IPS DF 4.7 (cell line): ENCODE measurements around the gene RBM27.
"Not testable (repeated sequence)": the region's sequence is repeated elsewhere in the genome, so short reads cannot be mapped to it uniquely, and the experiment has no call there.

Experiments
- DNase-seq: peaks from one replicate; pipeline ENCODE4 v3.0.0-alpha.2; 2013; ENCODE audit warnings: low spot score; ENCODE audit errors: extremely low read depth

The RBM27 gene, protein sequence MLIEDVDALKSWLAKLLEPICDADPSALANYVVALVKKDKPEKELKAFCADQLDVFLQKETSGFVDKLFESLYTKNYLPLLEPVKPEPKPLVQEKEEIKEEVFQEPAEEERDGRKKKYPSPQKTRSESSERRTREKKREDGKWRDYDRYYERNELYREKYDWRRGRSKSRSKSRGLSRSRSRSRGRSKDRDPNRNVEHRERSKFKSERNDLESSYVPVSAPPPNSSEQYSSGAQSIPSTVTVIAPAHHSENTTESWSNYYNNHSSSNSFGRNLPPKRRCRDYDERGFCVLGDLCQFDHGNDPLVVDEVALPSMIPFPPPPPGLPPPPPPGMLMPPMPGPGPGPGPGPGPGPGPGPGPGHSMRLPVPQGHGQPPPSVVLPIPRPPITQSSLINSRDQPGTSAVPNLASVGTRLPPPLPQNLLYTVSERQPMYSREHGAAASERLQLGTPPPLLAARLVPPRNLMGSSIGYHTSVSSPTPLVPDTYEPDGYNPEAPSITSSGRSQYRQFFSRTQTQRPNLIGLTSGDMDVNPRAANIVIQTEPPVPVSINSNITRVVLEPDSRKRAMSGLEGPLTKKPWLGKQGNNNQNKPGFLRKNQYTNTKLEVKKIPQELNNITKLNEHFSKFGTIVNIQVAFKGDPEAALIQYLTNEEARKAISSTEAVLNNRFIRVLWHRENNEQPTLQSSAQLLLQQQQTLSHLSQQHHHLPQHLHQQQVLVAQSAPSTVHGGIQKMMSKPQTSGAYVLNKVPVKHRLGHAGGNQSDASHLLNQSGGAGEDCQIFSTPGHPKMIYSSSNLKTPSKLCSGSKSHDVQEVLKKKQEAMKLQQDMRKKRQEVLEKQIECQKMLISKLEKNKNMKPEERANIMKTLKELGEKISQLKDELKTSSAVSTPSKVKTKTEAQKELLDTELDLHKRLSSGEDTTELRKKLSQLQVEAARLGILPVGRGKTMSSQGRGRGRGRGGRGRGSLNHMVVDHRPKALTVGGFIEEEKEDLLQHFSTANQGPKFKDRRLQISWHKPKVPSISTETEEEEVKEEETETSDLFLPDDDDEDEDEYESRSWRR

DNA sequence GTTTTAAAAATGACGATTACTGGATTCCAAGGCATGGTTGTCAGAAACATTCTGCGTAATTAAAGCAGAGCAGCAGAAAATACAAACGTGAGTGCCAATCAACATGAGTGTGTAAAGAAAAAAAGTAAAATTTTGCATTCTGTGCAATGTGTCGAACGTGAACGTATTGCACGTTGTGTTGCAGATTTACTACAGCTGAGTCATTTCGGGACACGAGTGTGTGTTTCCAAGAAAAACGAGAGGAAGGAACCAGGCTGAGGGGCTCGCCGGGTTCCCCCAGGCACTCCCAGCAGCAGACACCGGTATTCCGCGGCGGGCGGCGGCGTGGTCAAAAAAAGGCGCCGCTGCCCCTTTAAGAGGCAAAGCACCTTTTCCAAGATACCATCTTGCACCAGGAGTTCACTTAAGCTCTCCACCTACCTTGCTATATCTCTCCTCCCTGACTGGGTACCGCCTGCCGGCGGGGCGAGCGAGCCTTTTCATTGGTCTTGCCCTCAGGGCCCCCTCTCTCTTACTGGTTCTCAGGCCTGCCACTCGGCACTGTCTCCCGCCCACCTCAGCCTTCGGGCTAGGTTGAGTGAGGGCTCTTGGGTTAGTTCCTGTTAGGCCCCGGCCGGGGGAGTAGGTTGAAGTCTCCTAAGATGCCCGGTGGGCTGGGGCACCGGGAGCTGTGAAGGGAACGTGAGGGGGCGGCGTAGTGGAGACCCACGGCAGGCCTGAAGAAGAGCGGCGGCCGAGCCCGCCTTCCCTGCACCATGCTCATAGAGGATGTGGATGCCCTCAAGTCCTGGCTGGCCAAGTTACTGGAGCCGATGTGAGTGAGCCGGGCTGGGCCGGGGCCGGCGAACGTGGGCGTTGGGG is at the start of gene RBM27:
Gene RBM27, plus strand, starts transcription at position 595 of the 861 bp plus-strand sequence. Its CDS starts 161 bp downstream, at position 756.
- peak; percentile 93 for DNase-seq

DNA sequence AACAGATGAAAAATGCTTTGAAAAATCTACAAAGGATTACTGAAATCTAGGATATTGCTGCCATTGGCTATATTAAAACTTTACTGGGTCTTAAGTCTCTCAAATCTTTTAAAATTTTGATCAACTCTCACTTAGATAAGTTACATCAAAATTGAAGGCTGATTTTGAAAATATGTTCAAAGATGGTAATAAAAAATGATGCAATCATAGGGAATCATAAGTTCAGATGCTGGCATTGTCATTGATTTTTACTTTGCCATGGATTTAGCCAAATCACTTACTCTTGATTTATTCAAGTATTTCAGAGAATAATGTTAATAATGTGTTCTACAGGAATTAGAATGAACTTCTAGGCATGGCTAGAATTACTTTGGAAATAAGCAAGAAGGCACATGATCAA is 45.1 kb upstream of the RBM27 start:
- DNase-seq = no peak

DNA sequence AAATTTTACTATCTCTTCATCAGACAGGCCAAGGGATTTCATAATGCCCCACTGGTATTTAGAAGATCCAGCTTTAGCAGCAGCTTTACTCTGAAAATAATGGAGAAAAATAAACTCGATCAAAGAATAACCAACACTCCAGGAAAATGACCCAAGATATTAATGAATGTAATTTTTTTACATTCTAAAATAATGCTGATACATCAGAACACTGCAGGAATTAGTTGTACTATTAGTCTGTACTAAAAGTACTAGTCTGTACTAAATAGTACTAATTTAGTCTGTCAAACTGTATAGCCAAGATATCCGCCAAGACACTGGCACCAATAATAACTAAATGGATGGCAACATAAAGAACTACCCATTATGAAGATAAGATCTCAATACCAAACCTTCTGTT is 39.0 kb upstream of the RBM27 start:
- no peak for DNase-seq

DNA sequence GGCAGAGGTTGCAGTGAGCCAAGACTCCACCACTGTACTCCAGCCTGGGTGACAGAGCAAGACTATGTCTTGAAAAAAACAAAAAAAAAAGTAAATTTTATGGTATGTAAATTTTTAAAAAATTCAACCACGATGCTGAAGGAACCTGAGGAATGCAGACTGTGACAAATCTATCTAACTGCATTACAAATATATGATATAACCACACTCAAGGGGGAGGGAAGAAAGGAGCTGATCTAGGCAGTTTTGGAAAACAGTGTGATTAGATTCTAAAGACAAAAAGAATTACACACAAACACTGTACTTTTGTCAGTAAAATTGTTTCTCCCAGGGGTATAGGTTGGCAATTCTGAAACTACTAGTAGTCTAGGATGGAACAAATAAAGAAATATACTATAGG is 37.9 kb upstream of the RBM27 start:
- DNase-seq = no peak

DNA sequence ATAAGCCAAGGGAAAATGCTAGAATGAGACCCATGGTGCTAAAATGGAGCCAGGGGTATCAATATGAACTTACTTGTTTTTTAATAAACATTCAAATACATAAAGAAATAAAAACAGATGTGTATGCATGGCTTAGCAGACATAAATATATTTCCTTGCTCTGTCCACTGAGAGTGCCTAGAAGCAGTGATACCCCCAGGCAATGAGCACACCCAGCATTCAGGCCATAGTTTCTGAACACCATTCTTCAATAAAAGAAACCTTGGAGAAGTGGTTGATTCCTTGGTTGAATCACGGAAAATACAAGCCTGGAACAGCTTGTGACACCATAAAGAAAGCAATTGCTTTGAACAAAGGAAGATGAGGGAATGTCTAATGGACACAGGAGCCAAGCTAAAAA is 37.5 kb upstream of the RBM27 start:
- no peak for DNase-seq

DNA sequence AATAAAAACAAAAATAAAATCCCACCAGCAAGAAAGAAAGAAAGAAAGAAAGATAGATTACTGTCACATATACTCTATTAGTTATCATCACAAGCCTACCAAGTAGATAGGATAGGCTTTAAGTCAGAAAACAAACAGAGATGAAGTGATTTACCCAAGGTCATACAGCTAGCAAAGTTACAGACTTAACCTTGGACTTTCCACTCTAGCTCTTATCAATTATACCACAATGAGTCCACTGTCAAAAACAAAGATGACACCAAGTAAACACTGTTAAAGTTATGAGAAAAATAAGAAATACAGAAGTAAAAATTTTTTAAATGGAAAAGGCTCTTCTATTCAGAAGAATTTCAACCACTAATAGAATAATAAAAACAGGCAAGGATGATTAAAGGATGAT is 34.3 kb upstream of the RBM27 start:
- no peak for DNase-seq

DNA sequence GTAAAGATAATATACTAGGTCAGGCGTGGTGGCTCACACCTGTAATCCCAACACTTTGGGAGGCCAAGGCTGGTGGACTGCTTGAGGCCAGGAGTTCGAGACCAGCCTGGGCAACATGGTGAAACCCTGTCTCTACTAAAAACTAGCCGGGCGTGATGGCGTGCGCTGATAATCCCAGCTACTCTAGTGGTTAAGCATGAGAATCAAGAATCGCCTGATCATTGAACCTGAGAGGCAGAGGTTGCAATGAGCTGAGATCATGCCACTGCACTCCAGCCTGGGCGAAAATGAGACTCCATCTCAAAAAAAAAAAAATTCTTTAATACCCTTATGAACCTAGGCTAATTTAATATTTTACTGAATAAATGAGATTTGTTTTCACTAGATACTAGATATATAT is 30.4 kb upstream of the RBM27 start:
- not testable (repeated sequence) for DNase-seq

DNA sequence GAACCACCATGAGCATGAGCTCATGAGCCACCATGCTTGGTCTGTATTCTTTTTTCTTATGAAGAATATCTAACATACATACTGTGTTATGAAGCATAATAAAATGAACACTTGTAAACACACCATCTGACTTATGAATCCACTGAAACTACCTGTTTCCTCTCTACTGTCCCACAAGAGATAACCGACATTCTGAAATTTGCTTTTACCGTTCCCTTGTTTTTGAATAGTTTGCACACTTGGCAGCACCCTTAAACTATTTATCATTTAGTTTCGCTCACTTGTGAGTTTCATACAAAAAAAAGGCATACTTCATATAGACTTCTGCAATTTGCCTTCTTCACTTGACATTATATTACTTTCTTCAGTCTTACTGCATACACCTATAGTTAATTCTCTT is 29.8 kb upstream of the RBM27 start:
- no peak for DNase-seq

DNA sequence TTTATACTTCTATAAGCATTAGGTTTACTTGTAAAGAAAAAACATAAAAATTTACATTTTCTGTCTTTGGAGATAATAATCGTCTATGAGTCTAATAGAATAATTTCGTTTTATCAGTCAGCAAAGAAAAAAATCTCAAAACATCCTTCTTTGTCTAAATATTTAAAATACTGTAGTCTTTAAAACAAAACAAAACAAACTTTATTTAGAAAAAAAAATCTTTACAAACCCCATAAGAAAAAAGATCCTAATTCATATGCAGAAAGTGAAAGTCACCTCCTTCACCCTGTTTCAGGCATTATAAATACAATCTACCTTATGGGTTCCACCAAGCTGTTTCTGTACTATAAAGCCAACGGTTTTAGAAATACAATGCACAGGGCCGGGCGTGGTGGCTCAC is 26.6 kb upstream of the RBM27 start:
- no peak for DNase-seq

DNA sequence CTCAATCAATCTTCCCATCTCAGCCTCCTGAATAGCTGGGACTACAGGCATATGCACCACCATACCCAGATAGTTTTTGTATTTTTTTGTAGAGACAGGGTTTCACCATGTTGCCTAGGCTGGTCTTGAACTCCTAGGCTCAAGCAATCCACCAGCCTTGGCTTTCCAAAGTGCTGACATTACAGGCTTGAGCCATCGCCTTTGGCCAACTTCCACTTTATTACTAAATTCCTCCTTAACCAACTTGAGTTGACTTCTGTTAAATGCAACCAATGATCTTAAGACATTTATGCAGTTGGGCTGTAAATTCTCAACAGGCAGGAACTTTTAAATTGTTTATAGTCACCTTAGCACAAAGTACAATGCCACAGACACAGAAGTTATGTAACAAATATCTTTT is 23.7 kb upstream of the RBM27 start:
- no peak for DNase-seq

DNA sequence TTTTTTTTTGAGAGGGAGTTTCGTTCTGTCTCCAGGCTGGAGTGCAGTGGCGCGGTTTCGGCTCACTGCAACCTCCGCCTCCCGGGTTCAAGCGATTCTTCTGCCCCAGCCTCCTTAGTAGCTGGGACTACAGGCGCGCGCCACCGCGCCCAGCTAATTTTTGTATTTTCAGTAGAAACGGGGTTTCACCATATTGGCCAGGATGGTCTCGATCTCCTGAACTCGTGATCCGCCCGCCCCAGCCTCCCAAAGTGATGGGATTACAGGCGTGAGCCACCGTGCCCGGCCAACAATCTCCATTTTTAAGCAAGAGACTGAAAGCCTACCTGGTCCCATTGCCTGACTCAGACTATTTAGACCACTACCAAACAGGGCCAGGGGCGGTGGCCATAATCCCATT is 20.0 kb upstream of the RBM27 start:
- not testable (repeated sequence) for DNase-seq

DNA sequence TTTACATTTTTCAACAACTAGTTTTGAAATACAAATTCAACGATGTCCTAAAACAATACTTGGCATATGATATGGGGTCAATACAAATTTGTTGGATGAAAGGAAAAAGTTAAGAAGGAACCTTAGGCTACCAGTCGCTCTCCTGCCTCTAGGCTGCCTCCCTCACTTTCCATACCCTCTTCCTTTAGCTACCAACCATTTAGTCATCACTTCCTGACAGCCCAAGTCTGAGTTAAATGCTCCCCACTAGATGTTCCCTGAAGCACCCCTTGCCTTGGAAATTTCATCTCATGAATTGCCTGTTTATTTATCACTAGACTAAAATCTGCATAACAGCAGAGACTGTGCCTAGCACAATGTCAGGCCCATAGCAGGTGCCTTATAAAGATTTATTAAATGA is 18.2 kb upstream of the RBM27 start:
- DNase-seq = no peak

DNA sequence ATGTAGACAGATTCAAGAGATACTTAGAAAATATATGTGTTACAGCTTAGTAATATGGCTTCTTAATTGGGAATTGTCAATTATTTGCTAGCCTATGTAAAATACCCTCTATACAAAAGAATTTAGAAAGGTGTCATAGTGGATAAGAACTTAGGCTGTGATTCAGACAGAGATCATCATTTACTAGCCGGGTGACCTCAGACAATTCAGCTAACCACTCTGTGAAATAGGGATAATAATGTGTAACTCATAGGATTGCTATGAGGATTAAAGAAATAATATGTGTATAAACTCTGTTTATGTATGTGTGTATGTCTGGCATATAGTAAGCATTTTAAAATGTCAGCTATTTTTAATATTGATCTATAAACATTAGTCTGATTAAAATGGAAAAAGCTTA is 15.0 kb upstream of the RBM27 start:
- DNase-seq = no peak

DNA sequence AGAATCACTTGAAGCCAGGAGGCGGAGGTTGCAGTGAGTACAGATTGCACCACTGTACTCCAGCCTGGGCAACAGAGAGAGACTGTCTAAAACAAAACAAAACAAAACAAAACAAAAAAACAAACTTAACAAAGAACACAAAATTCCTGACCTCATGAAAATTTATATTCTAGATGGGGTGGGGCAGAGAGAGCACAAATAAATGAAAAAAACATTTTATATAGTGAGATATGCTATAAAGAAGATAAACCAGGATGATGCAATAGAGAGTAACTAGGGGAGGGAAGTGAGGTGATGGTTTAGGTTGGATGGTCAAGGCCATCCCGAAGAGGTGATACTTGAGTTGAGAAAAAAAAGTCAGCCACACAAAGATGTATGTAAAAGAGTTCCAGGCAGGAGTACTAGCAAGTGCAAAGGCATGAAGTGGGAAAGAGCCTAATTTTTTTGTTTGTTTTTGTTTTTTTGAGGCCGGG is 10.8 kb upstream of the RBM27 start:
- DNase-seq = no peak

DNA sequence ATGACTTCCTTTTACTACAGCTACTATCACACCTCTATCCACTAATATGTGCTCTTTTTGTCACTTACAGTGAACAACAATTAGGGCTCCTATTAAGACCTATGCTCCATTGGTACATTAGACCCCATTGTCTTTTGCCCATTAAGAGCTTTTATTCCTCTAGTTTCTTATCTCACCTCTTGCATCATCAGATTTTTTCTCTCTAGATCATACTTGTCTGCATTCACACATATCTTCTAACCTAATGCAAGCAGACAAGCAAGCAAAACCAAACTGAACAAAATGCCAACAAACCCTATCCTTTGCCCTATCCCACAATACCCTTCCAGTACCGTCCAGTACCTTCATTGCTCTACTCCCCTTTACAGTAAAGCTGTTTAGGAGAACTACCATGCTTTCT is 10.1 kb upstream of the RBM27 start:
- no peak for DNase-seq

DNA sequence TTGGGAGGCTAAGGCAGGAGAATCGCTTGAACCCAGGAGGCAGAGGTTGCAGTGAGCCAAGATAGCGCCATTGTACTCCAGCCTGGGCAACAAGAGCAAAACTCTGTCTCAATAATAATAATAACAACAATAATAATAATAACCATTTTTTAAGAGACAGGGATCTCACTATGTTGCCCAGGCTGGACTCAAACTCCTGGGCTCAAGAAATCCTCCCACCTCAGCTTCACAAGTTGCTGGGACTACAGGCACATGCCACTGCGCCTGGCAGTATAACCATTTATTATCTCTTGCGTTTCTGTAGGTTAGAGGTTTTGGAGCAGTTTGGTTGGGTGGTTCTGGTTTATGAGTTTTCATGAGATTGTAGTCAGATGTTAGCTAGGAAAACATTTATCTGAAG is 8.4 kb upstream of the RBM27 start:
- not testable (repeated sequence) for DNase-seq

DNA sequence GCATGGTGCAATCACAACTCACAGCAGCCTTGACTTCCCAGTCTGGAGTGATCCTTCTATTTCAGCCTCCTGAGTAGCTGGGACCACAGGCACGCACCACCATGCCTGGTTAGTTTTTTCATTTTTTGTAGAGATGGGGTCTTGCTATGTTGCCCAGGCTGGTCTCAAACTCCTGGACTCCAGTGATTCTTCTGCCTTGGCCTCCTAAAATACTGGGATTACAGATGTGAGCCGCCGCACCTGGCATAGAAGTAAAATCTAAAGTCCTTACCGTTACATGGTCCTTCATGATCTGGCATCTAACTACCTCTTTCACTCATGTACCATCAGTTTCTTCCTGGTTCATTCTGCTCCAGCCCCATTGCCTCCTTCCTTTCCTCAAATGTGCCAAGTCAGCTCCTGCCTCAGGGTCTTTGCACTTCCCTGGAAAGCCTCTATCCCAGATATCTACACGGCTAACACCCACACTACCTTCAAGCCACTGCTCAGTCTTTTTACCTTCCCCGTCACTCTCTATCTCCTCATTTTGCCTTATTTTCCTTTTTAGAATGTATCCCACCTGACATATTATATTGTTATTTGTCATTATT is 6.9 kb upstream of the RBM27 start:
- DNase-seq = no peak

DNA sequence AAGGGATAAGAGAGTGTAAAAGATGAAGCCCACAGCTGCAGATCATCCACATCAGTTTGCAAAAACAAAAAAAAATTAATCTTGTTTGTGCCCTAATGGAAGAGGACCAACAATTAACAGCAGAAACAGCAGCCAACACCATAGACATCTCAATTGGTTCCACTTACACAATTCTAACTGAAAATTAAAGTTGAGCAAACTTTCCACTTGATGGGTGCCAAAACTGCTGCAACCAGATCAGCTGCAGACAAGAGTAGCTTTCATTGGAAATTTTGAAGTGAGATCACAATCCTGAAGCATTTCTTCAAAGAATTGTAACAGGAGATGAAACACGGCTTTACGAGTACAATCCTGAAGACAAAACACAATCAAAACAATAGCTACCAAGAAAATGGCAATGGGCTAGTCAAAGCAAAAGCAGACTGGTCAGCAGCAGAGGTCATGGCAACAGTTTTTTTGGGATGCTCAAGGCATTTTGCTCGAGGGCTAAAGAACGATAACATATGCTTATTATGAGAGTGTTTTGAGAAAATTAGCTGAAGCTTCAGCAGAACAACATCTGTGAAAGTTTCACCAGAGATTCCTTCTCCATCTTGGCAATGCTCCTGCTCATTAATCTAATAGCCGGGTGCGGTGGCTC is 4.1 kb upstream of the RBM27 start:
- DNase-seq = no peak

DNA sequence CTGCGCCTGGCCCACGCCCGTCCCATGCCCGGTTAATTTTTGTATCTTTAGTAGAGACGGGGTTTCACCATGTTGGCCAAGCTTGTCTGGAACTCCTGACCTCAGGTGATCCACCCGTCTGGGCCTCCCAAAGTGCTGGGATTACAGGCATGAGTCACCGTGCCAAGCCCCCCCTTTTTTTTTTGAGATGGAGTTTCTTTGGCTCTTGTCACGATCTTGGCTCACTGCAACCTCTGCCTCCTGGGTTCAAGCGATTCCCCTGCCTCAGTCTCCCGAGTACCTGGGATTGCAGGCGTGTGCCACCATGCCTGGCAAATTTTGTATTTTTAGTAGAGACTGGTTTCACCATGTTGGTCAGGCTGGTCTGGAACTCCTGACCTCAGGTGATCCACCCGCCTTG is 1.6 kb upstream of the RBM27 start:
- DNase-seq = not testable (repeated sequence)

DNA sequence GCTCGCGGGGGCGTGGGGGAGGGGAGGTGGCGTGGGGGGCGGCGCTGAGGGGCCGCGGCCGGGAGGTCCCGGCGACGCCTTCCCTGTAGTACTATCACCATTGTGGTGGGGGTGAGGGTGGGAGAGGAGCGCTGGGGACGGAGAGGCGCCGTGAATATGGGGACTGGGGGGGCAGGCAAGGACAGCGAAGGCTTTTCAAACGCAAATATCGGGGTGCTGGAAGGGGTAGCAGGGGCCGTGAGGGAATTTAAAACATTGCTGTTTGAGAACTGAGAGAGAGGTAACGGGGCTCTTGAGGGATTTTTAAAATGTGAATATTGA is 427 bp downstream of the RBM27 start:
- DNase-seq = no peak
